ENCODE results near the gene ZNF296. TPM values are rescaled to one million over a fixed set of nuclear protein-coding genes. Genes with fewer than 3 reads are reported as not detected.

Gene ZNF296
- total and polyA plus RNA-seq, 2 donors from 2014 or later: 1.2 to 2.1 TPM

DNA sequence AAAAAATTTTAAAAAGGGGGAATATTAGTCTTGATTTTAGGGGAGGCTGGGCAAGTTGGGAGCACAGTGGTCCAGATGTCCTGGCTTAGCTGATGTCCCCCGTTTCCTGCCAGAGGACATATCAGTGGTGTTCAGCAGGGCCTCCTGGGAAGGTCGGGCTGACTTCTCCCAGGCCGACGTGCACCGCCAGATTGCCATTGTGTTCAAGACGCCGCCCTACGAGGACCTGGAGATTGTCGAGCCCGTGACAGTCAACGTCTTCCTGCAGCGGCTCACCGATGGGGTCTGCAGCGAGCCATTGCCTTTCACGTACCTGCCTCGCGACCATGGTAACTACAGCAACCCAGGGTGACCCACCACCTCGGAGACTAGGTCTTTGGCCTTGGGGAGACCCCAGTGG is 43.9 kb downstream of the ZNF296 start:
- TF ChIP-seq, protein P1, sequence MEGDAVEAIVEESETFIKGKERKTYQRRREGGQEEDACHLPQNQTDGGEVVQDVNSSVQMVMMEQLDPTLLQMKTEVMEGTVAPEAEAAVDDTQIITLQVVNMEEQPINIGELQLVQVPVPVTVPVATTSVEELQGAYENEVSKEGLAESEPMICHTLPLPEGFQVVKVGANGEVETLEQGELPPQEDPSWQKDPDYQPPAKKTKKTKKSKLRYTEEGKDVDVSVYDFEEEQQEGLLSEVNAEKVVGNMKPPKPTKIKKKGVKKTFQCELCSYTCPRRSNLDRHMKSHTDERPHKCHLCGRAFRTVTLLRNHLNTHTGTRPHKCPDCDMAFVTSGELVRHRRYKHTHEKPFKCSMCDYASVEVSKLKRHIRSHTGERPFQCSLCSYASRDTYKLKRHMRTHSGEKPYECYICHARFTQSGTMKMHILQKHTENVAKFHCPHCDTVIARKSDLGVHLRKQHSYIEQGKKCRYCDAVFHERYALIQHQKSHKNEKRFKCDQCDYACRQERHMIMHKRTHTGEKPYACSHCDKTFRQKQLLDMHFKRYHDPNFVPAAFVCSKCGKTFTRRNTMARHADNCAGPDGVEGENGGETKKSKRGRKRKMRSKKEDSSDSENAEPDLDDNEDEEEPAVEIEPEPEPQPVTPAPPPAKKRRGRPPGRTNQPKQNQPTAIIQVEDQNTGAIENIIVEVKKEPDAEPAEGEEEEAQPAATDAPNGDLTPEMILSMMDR (IDR thresholded peaks at IDR 0.05; ENCODE audit: borderline replicate concordance, extremely low read depth, insufficient read depth): no peak
- Histone ChIP-seq H3K27me3 (ENCODE audit: control insufficient read depth, insufficient read depth, low read length) (no peaks in the 10 kb centered on the region), H3K4me1 (ENCODE audit: control insufficient read depth in 2 of 3, insufficient read depth in 2 of 3, low read depth in 1 of 3, low read length in 3 of 3) (no peaks in the 10 kb centered on the region), H3K36me3 (ENCODE audit: control insufficient read depth in 2 of 3, insufficient read depth in 3 of 3, low read length in 3 of 3) (peaks cover 0 to 16% (median 14%) of the 10 kb centered on the region in 3 donors), H3K27ac (ENCODE audit: low read depth in 2 of 2, low read length in 2 of 2) (no peak overlapping the region), H3K4me3 (ENCODE audit: low read length in 3 of 3) (no peak overlapping the region), H3K9me3 (ENCODE audit: control insufficient read depth in 2 of 3, insufficient read depth in 1 of 3, low read length in 3 of 3) (no peaks in the 10 kb centered on the region), H3K9ac (ENCODE audit: low read length in 3 of 3) (no peak overlapping the region)
- DNase-seq (no peak), FAIRE-seq (no peak)
- intact Hi-C loops (cut with DNase I): loop anchor here (10.0 kb wide), 1 partner anchor 152 kb away; no protein-coding TSS in a partner anchor

GRCh38 chr19:45030825-45031224 is 45.5 kb downstream of the ZNF296 start:
- TF ChIP-seq, protein P1 (IDR thresholded peaks at IDR 0.05; ENCODE audit: borderline replicate concordance, extremely low read depth, insufficient read depth): no peak
- FAIRE-seq (no peak), DNase-seq (no peak)
- no peaks in the 10 kb centered on the region for H3K27me3 ChIP-seq (ENCODE audit: control insufficient read depth, insufficient read depth, low read length)
- no peaks in the 10 kb centered on the region for H3K4me1 ChIP-seq (ENCODE audit: control insufficient read depth in 2 of 3, insufficient read depth in 2 of 3, low read depth in 1 of 3, low read length in 3 of 3)
- no peak overlapping the region for H3K4me3 ChIP-seq (ENCODE audit: low read length in 3 of 3)
- intact Hi-C loops (cut with DNase I): loop anchor here (10.0 kb wide), 1 partner anchor 154 kb away; no protein-coding TSS in a partner anchor
- no peak overlapping the region for H3K27ac ChIP-seq (ENCODE audit: low read depth in 2 of 2, low read length in 2 of 2)
- no peaks in the 10 kb centered on the region for H3K9me3 ChIP-seq (ENCODE audit: control insufficient read depth in 2 of 3, insufficient read depth in 1 of 3, low read length in 3 of 3)
- H3K9ac ChIP-seq (ENCODE audit: low read length in 3 of 3): no peak overlapping the region
- H3K36me3 ChIP-seq (ENCODE audit: control insufficient read depth in 2 of 3, insufficient read depth in 3 of 3, low read length in 3 of 3): peaks cover 0 to 16% (median 13%) of the 10 kb centered on the region in 3 donors

- intact Hi-C loops (cut with DNase I): no loop called here
- Histone ChIP-seq H3K27ac (ENCODE audit: low read depth in 2 of 2, low read length in 2 of 2) (no peak overlapping the region), H3K4me1 (ENCODE audit: control insufficient read depth in 2 of 3, insufficient read depth in 2 of 3, low read depth in 1 of 3, low read length in 3 of 3) (no peaks in the 10 kb centered on the region), H3K4me3 (ENCODE audit: low read length in 3 of 3) (no peak overlapping the region), H3K9me3 (ENCODE audit: control insufficient read depth in 2 of 3, insufficient read depth in 1 of 3, low read length in 3 of 3) (no peaks in the 10 kb centered on the region), H3K9ac (ENCODE audit: low read length in 3 of 3) (no peak overlapping the region), H3K36me3 (ENCODE audit: control insufficient read depth in 2 of 3, insufficient read depth in 3 of 3, low read length in 3 of 3) (peaks cover 0 to 10% (median 7%) of the 10 kb centered on the region in 3 donors), H3K27me3 (ENCODE audit: control insufficient read depth, insufficient read depth, low read length) (no peaks in the 10 kb centered on the region)
- FAIRE-seq: no peak
- TF ChIP-seq, protein P1 (IDR thresholded peaks at IDR 0.05; ENCODE audit: borderline replicate concordance, extremely low read depth, insufficient read depth): no peak
- no peak for DNase-seq
These were observed 48.9 kb downstream of the ZNF296 start for GRCh38 chr19:45027371-45027770.

DNA sequence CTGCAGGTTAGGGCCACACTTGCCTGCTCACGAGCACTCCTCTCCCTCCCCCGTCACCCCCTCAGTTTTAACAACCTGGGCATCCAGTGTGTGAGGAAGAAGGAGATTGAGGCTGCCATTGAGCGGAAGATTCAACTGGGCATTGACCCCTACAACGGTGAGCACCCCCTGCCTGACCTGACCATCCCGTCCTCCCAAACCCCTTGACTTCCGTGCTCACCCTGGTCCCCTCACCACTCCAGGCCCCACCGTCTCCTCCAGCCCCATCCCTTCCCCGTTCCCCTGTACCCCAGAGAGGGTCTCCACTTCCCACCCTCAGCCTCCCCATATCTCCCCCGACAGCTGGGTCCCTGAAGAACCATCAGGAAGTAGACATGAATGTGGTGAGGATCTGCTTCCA is 51.0 kb downstream of the ZNF296 start:
- Histone ChIP-seq H3K4me3 (ENCODE audit: low read length in 3 of 3) (no peak overlapping the region), H3K27me3 (ENCODE audit: control insufficient read depth, insufficient read depth, low read length) (no peaks in the 10 kb centered on the region), H3K9ac (ENCODE audit: low read length in 3 of 3) (no peak overlapping the region), H3K27ac (ENCODE audit: low read depth in 2 of 2, low read length in 2 of 2) (no peak overlapping the region), H3K36me3 (ENCODE audit: control insufficient read depth in 2 of 3, insufficient read depth in 3 of 3, low read length in 3 of 3) (peaks cover 0 to 6% (median 5%) of the 10 kb centered on the region in 3 donors), H3K4me1 (ENCODE audit: control insufficient read depth in 2 of 3, insufficient read depth in 2 of 3, low read depth in 1 of 3, low read length in 3 of 3) (no peaks in the 10 kb centered on the region), H3K9me3 (ENCODE audit: control insufficient read depth in 2 of 3, insufficient read depth in 1 of 3, low read length in 3 of 3) (no peaks in the 10 kb centered on the region)
- no peak for DNase-seq
- TF ChIP-seq, protein P1 (IDR thresholded peaks at IDR 0.05; ENCODE audit: borderline replicate concordance, extremely low read depth, insufficient read depth): no peak
- no peak for FAIRE-seq
- intact Hi-C loops (cut with DNase I): no loop called here

Measured in kidney (tissue), 14 donors.